ENCODE measurements around the gene MAP4K2.

DNA sequence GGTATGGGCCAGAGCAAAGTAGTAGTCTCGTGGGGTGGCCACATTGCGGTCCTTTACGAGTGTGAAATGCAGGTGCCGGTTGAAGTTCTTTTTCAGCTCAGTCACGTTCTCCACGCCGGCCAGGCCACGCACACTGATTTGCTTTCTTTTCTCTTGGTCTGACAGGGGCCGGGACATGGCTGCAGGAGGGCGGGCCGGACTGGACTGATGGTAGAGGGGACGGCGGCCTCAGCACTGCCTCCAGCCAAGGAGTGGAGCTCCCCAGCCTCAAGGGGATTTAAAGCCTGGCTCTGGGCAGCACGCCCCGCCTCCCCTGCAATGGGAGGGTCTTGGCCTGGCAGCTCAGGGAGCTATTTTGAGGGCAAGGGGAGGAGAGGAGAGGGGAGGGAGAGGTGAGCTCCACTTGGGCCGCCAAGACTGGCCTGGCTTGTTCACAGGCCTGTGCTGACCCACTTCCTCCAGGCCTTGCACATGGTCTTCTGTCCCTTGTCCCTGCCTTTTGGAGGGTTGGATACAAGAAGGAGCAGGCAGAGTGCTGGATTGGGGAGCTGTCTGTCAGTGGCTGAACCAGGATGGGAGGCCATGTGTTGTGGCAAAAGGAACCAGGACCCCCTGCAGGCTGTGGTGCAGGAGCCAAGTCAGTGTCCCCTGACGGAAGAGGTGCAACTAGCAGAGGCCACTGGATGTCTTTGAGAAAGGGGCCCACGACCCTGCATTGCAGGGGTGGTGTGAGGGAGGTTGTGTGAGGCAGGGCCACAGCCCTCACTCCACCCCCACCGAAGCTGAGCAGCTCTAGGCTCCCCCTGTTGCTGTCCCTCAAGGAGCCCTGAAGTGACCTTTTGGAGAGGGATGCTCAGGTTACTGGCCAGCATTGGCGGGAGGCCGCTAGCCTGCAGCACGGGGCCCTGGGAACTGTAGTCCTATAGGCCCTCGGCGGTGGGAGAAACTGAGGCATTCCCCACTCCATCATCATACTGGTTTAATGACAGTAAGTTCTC is 43.0 kb downstream of the MAP4K2 start, which contains the start of gene PYGM:
- TF ChIP-seq, protein P1, sequence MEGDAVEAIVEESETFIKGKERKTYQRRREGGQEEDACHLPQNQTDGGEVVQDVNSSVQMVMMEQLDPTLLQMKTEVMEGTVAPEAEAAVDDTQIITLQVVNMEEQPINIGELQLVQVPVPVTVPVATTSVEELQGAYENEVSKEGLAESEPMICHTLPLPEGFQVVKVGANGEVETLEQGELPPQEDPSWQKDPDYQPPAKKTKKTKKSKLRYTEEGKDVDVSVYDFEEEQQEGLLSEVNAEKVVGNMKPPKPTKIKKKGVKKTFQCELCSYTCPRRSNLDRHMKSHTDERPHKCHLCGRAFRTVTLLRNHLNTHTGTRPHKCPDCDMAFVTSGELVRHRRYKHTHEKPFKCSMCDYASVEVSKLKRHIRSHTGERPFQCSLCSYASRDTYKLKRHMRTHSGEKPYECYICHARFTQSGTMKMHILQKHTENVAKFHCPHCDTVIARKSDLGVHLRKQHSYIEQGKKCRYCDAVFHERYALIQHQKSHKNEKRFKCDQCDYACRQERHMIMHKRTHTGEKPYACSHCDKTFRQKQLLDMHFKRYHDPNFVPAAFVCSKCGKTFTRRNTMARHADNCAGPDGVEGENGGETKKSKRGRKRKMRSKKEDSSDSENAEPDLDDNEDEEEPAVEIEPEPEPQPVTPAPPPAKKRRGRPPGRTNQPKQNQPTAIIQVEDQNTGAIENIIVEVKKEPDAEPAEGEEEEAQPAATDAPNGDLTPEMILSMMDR (IDR thresholded peaks at IDR 0.05; ENCODE audit: control extremely low read depth in 1 of 3, insufficient read depth in 1 of 3, low read depth in 1 of 3, low read length in 3 of 3), result no peak
- TF ChIP-seq POLR2A (IDR thresholded peaks at IDR 0.05; ENCODE audit: control extremely low read depth in 1 of 2, low read depth in 2 of 2, low read length in 2 of 2) (peak in 1 of 2 experiments; percentile 61; a peak in 1 of 3 replicates), TBP (IDR thresholded peaks at IDR 0.05; ENCODE audit: low read depth, low read length) (peak; percentile 75; the same call in 1 of the 2 replicates), EZH2 (IDR thresholded peaks at IDR 0.05; ENCODE audit: low read depth, low read length, severe bottlenecking) (no peak)

All from H1 (cell line).